ENCODE data around the gene CHMP4A.
A peak's percentile ranks its signal among the peaks of the same experiment; 100 is the strongest.

Gene CHMP4A

GRCh38 chr14:24197056-24197450 is 16.2 kb downstream of the CHMP4A start:
- H3K4me3 ChIP-seq (ENCODE audit: low read depth, low read length): peak overlapping the region; percentile 26
- H3K36me3 ChIP-seq (ENCODE audit: control insufficient read depth, insufficient read depth, low read length): peaks cover 17% of the 10 kb centered on the region
- peaks cover 2% of the 10 kb centered on the region for H3K9me3 ChIP-seq (ENCODE audit: control insufficient read depth, insufficient read depth, low read length)
- H3K9ac ChIP-seq (ENCODE audit: low read depth, low read length): no peak overlapping the region
- H3K27me3 ChIP-seq (ENCODE audit: control insufficient read depth, insufficient read depth, low read length): no peaks in the 10 kb centered on the region
- H3K4me1 ChIP-seq (ENCODE audit: control insufficient read depth, insufficient read depth, low read length): peaks cover 3% of the 10 kb centered on the region

- Histone ChIP-seq H3K4me3 (ENCODE audit: low read depth, low read length) (peak overlapping the region; percentile 93), H3K4me1 (ENCODE audit: control insufficient read depth, insufficient read depth, low read length) (peaks cover 3% of the 10 kb centered on the region)
Observed at GRCh38 chr14:24196071-24197055, 16.9 kb downstream of the CHMP4A start.

GRCh38 chr14:24195186-24196070 is 17.9 kb downstream of the CHMP4A start, which contains the start of gene TM9SF1:
Gene TM9SF1 (minus strand): TSS chr14:24195441. CDS start chr14:24195019, 422 bp downstream.
- peaks cover 3% of the 10 kb centered on the region for H3K4me1 ChIP-seq (ENCODE audit: control insufficient read depth, insufficient read depth, low read length)
- H3K27me3 ChIP-seq (ENCODE audit: control insufficient read depth, insufficient read depth, low read length): no peaks in the 10 kb centered on the region
- H3K4me3 ChIP-seq (ENCODE audit: low read depth, low read length): peak within 1 kb of the TSS; percentile 93
- H3K36me3 ChIP-seq (ENCODE audit: control insufficient read depth, insufficient read depth, low read length): peaks cover 11% of the 10 kb centered on the region
- no peaks in the 10 kb centered on the region for H3K9me3 ChIP-seq (ENCODE audit: control insufficient read depth, insufficient read depth, low read length)
- H3K9ac ChIP-seq (ENCODE audit: low read depth, low read length): peak within 1 kb of the TSS; percentile 91

More at GRCh38 chr14:24196071-24197055, 16.9 kb downstream of the CHMP4A start:
- Histone ChIP-seq H3K36me3 (ENCODE audit: control insufficient read depth, insufficient read depth, low read length) (peaks cover 15% of the 10 kb centered on the region), H3K9ac (ENCODE audit: low read depth, low read length) (peak overlapping the region; percentile 91), H3K9me3 (ENCODE audit: control insufficient read depth, insufficient read depth, low read length) (peaks cover 2% of the 10 kb centered on the region), H3K27me3 (ENCODE audit: control insufficient read depth, insufficient read depth, low read length) (no peaks in the 10 kb centered on the region)

- no peaks in the 10 kb centered on the region for H3K9me3 ChIP-seq (ENCODE audit: control insufficient read depth, insufficient read depth, low read length)
- H3K27me3 ChIP-seq (ENCODE audit: control insufficient read depth, insufficient read depth, low read length): no peaks in the 10 kb centered on the region
- H3K4me1 ChIP-seq (ENCODE audit: control insufficient read depth, insufficient read depth, low read length): peaks cover 3% of the 10 kb centered on the region
- peak overlapping the region; percentile 91 for H3K9ac ChIP-seq (ENCODE audit: low read depth, low read length)
- peak overlapping the region; percentile 93 for H3K4me3 ChIP-seq (ENCODE audit: low read depth, low read length)
- peaks cover 13% of the 10 kb centered on the region for H3K36me3 ChIP-seq (ENCODE audit: control insufficient read depth, insufficient read depth, low read length)
Observed at GRCh38 chr14:24194873-24195185, 18.5 kb downstream of the CHMP4A start.

- H3K9ac ChIP-seq (ENCODE audit: low read depth, low read length): peak overlapping the region; percentile 91
- no peaks in the 10 kb centered on the region for H3K9me3 ChIP-seq (ENCODE audit: control insufficient read depth, insufficient read depth, low read length)
- H3K4me1 ChIP-seq (ENCODE audit: control insufficient read depth, insufficient read depth, low read length): peaks cover 3% of the 10 kb centered on the region
Observed at GRCh38 chr14:24194186-24194872, 19.0 kb downstream of the CHMP4A start.

GRCh38 chr14:24192933-24193332 is 20.4 kb downstream of the CHMP4A start:
- no peaks in the 10 kb centered on the region for H3K27me3 ChIP-seq (ENCODE audit: control insufficient read depth, insufficient read depth, low read length)
- H3K4me3 ChIP-seq (ENCODE audit: low read depth, low read length): no peak overlapping the region
- peaks cover 17% of the 10 kb centered on the region for H3K36me3 ChIP-seq (ENCODE audit: control insufficient read depth, insufficient read depth, low read length)
- H3K9me3 ChIP-seq (ENCODE audit: control insufficient read depth, insufficient read depth, low read length): no peaks in the 10 kb centered on the region
- H3K9ac ChIP-seq (ENCODE audit: low read depth, low read length): no peak overlapping the region
- peaks cover 3% of the 10 kb centered on the region for H3K4me1 ChIP-seq (ENCODE audit: control insufficient read depth, insufficient read depth, low read length)

More at GRCh38 chr14:24194186-24194872, 19.0 kb downstream of the CHMP4A start:
- Histone ChIP-seq H3K36me3 (ENCODE audit: control insufficient read depth, insufficient read depth, low read length) (peaks cover 17% of the 10 kb centered on the region), H3K4me3 (ENCODE audit: low read depth, low read length) (peak overlapping the region; percentile 93), H3K27me3 (ENCODE audit: control insufficient read depth, insufficient read depth, low read length) (no peaks in the 10 kb centered on the region)

GRCh38 chr14:24190416-24190815 is 22.9 kb downstream of the CHMP4A start:
- Histone ChIP-seq H3K9me3 (ENCODE audit: control insufficient read depth, insufficient read depth, low read length) (no peaks in the 10 kb centered on the region), H3K36me3 (ENCODE audit: control insufficient read depth, insufficient read depth, low read length) (peaks cover 37% of the 10 kb centered on the region), H3K9ac (ENCODE audit: low read depth, low read length) (no peak overlapping the region), H3K27me3 (ENCODE audit: control insufficient read depth, insufficient read depth, low read length) (no peaks in the 10 kb centered on the region), H3K4me3 (ENCODE audit: low read depth, low read length) (no peak overlapping the region), H3K4me1 (ENCODE audit: control insufficient read depth, insufficient read depth, low read length) (peaks cover 6% of the 10 kb centered on the region)

- H3K36me3 ChIP-seq (ENCODE audit: control insufficient read depth, insufficient read depth, low read length): peaks cover 46% of the 10 kb centered on the region
- H3K4me3 ChIP-seq (ENCODE audit: low read depth, low read length): peak overlapping the region; percentile 96
- H3K9ac ChIP-seq (ENCODE audit: low read depth, low read length): no peak overlapping the region
- peaks cover 6% of the 10 kb centered on the region for H3K4me1 ChIP-seq (ENCODE audit: control insufficient read depth, insufficient read depth, low read length)
- H3K27me3 ChIP-seq (ENCODE audit: control insufficient read depth, insufficient read depth, low read length): no peaks in the 10 kb centered on the region
- no peaks in the 10 kb centered on the region for H3K9me3 ChIP-seq (ENCODE audit: control insufficient read depth, insufficient read depth, low read length)
Observed at GRCh38 chr14:24189460-24189859, 23.8 kb downstream of the CHMP4A start.

- Histone ChIP-seq H3K36me3 (ENCODE audit: control insufficient read depth, insufficient read depth, low read length) (peaks cover 50% of the 10 kb centered on the region), H3K9ac (ENCODE audit: low read depth, low read length) (no peak overlapping the region)
Observed at GRCh38 chr14:24189059-24189375, 24.3 kb downstream of the CHMP4A start.

GRCh38 chr14:24188251-24189058 is 24.8 kb downstream of the CHMP4A start, which contains the start of gene IPO4:
Gene IPO4 (minus strand): TSS chr14:24188816. CDS start chr14:24188787, 29 bp downstream.
- peaks cover 55% of the 10 kb centered on the region for H3K36me3 ChIP-seq (ENCODE audit: control insufficient read depth, insufficient read depth, low read length)

More at GRCh38 chr14:24189059-24189375, 24.3 kb downstream of the CHMP4A start:
- no peaks in the 10 kb centered on the region for H3K27me3 ChIP-seq (ENCODE audit: control insufficient read depth, insufficient read depth, low read length)
- peaks cover 6% of the 10 kb centered on the region for H3K4me1 ChIP-seq (ENCODE audit: control insufficient read depth, insufficient read depth, low read length)
- H3K9me3 ChIP-seq (ENCODE audit: control insufficient read depth, insufficient read depth, low read length): no peaks in the 10 kb centered on the region
- H3K4me3 ChIP-seq (ENCODE audit: low read depth, low read length): peak overlapping the region; percentile 96

More at GRCh38 chr14:24188251-24189058, 24.8 kb downstream of the CHMP4A start, which contains the start of gene IPO4:
- H3K9ac ChIP-seq (ENCODE audit: low read depth, low read length): peak within 1 kb of the TSS; percentile 70
- peak within 1 kb of the TSS; percentile 96 for H3K4me3 ChIP-seq (ENCODE audit: low read depth, low read length)
- H3K27me3 ChIP-seq (ENCODE audit: control insufficient read depth, insufficient read depth, low read length): no peaks in the 10 kb centered on the region
- no peaks in the 10 kb centered on the region for H3K9me3 ChIP-seq (ENCODE audit: control insufficient read depth, insufficient read depth, low read length)
- peaks cover 6% of the 10 kb centered on the region for H3K4me1 ChIP-seq (ENCODE audit: control insufficient read depth, insufficient read depth, low read length)

All from iPS-15b (cell line).